Liver (tissue), 9 donors: Measurements from ENCODE around the gene ITIH6. TPM values are rescaled to one million over a fixed set of nuclear protein-coding genes. Genes with fewer than 3 reads are reported as not detected.

Experiments used
- DNase-seq: peaks from one replicate; pipeline ENCODE4 v3.0.0-alpha.2; 2017; ENCODE audit warnings: low spot score
- H3K27ac ChIP-seq, 2 donors: one replicate each; pipeline ENCODE4 v1.7.0; 2013; ENCODE audit warnings: inconsistent platforms in 2 of 2, low read length in 2 of 2, control low read depth in 1 of 2, low read depth in 1 of 2, mild to moderate bottlenecking in 1 of 2
- H3K27me3 ChIP-seq, 4 donors: one replicate each; pipeline versions ENCODE4 v1.6.1 to v1.7.0; 2013; ENCODE audit warnings: low read length in 3 of 4, inconsistent platforms in 1 of 4, mild to moderate bottlenecking in 1 of 4, moderate library complexity in 1 of 4; ENCODE audit not compliant: control insufficient read depth in 4 of 4, insufficient read depth in 4 of 4
- H3K36me3 ChIP-seq, 4 donors: one replicate each; pipeline versions ENCODE4 v1.6.1 to v1.7.0; 2013; ENCODE audit warnings: low read length in 3 of 4, mild to moderate bottlenecking in 3 of 4, low read depth in 1 of 4, moderate library complexity in 1 of 4; ENCODE audit not compliant: control insufficient read depth in 4 of 4, insufficient read depth in 3 of 4
- H3K4me1 ChIP-seq, 4 donors: one replicate each; pipeline versions ENCODE4 v1.6.1 to v1.7.0; 2013; ENCODE audit warnings: low read length in 3 of 4, mild to moderate bottlenecking in 3 of 4, moderate library complexity in 1 of 4; ENCODE audit not compliant: control insufficient read depth in 4 of 4, insufficient read depth in 4 of 4
- H3K4me3 ChIP-seq, 3 donors: one replicate each; pipeline versions ENCODE4 v1.6.1 to v1.7.0; 2013; ENCODE audit warnings: low read length in 3 of 3, control low read depth in 1 of 3, low read depth in 1 of 3, mild to moderate bottlenecking in 1 of 3
- H3K9ac ChIP-seq, 2 donors: one replicate each; pipeline ENCODE4 v1.7.0; 2013; ENCODE audit warnings: low read length in 2 of 2, mild to moderate bottlenecking in 2 of 2, moderate library complexity in 2 of 2, control low read depth in 1 of 2, low read depth in 1 of 2
- H3K9me3 ChIP-seq, 4 donors: one replicate each; pipeline versions ENCODE4 v1.6.1 to v1.7.0; 2013; ENCODE audit warnings: low read length in 3 of 4; ENCODE audit not compliant: control insufficient read depth in 4 of 4
- EGR1 ChIP-seq, 2 donors: IDR thresholded peaks; 2 replicates each; pipeline ENCODE4 v1.6.1; 2016 to 2018; ENCODE audit warnings: antibody characterized with exemption in 2 of 2, low read depth in 2 of 2
- FOXA1 ChIP-seq: IDR thresholded peaks from 2 replicates; pipeline ENCODE4 v1.6.1; 2016; ENCODE audit warnings: antibody characterized with exemption
- FOXA2 ChIP-seq: IDR thresholded peaks from 2 replicates; pipeline ENCODE4 v1.6.1; 2016; ENCODE audit warnings: antibody characterized with exemption
- HNF4A ChIP-seq, 2 donors: conservative IDR thresholded peaks; 2 replicates each; pipeline ENCODE4 v1.6.1; 2016; ENCODE audit warnings: antibody characterized with exemption in 2 of 2, mild to moderate bottlenecking in 2 of 2
- HNF4G ChIP-seq: IDR thresholded peaks from 2 replicates; pipeline ENCODE4 v1.6.1; 2016; ENCODE audit warnings: antibody characterized with exemption
- RAD21 ChIP-seq, 2 donors: IDR thresholded peaks; 2 replicates each; pipeline ENCODE4 v1.6.1; 2016; ENCODE audit warnings: antibody characterized with exemption in 2 of 2, mild to moderate bottlenecking in 2 of 2
- RXRA ChIP-seq, 2 donors: IDR thresholded peaks; 2 replicates each; pipeline ENCODE4 v1.6.1; 2017 to 2018; ENCODE audit warnings: antibody characterized with exemption in 2 of 2, mild to moderate bottlenecking in 1 of 2
- YY1 ChIP-seq: IDR thresholded peaks from 2 replicates; pipeline ENCODE4 v1.6.1; 2016; ENCODE audit warnings: antibody characterized with exemption, mild to moderate bottlenecking
- WGBS: extraction: QIAGEN DNeasy Blood & Tissue Kit; methylation state at CpG from one replicate; pipeline ENCODE4 v1.1.7; 2013; 5-methylcytosine and 5-hydroxymethylcytosine counted together
- polyA plus RNA-seq, 2 donors: library from polyadenylated mRNA; stranded (reverse) in 1 of 2; unstranded in 1 of 2; fragments of 200-250 nt in 1 of 2; fragments of >200 nt in 1 of 2; fragmentation: Nextera tagmentation in 1 of 2; extraction: Ambion mirVana in 1 of 2; gene quantifications; one replicate each; pipeline versions ENCODE4 v1.2.1 to v1.2.3, GENCODE V29; 2013 to 2015
- total RNA-seq, 2 donors: library from RNA; depleted of rRNA; stranded (reverse); fragments of >200 nt; gene quantifications; one replicate each; pipeline ENCODE4 v1.2.3, GENCODE V29; 2014
- TF ChIP-seq, protein P1 (sequence below): IDR thresholded peaks from 2 replicates; pipeline ENCODE4 v1.6.1; 2016; ENCODE audit warnings: antibody characterized with exemption
- TF ChIP-seq, protein P2 (sequence below): fragments of 150-350 bp; IDR thresholded peaks from 2 replicates; pipeline ENCODE4 v1.5.1; 2017; ENCODE audit warnings: improper control_type of control experiment, low read depth, low read length; ENCODE audit not compliant: missing input control
- TF ChIP-seq, protein P3 (sequence below): IDR thresholded peaks from 2 replicates; pipeline ENCODE4 v1.6.1; 2016; ENCODE audit warnings: antibody characterized with exemption
- TF ChIP-seq, protein P4 (sequence below): IDR thresholded peaks from 2 replicates; pipeline ENCODE4 v1.6.1; 2016; ENCODE audit warnings: antibody characterized with exemption, mild to moderate bottlenecking
- TF ChIP-seq, protein P5 (sequence below): IDR thresholded peaks from 2 replicates; pipeline ENCODE4 v1.6.1; 2016; ENCODE audit warnings: antibody characterized with exemption
- donor health status: healthy.
- donor health status: healthy.
- donor health status: healthy.
- donor health status: healthy.
- donor health status: healthy.

Gene ITIH6
- total and polyA plus RNA-seq, 4 donors: not detected

- TF ChIP-seq, protein P1, sequence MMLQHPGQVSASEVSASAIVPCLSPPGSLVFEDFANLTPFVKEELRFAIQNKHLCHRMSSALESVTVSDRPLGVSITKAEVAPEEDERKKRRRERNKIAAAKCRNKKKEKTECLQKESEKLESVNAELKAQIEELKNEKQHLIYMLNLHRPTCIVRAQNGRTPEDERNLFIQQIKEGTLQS: no peak
- TF ChIP-seq HNF4G (no peak), HNF4A (conservative IDR thresholded peaks at IDR 0.05) (no peak)
- H3K27ac ChIP-seq: no peak overlapping the region
- H3K4me3 ChIP-seq: no peak overlapping the region
- H3K9me3 ChIP-seq: no peaks in the 10 kb centered on the region
- no peaks in the 10 kb centered on the region for H3K27me3 ChIP-seq
- WGBS: 94% methylated on average over 4 of the region's 4 CpGs
- DNase-seq: no peak
- H3K4me1 ChIP-seq: no peaks in the 10 kb centered on the region
- no peaks in the 10 kb centered on the region for H3K36me3 ChIP-seq
- H3K9ac ChIP-seq: no peak overlapping the region
Observed at GRCh38 chrX:54721424-54721823, 76.6 kb downstream of the ITIH6 start.

DNA sequence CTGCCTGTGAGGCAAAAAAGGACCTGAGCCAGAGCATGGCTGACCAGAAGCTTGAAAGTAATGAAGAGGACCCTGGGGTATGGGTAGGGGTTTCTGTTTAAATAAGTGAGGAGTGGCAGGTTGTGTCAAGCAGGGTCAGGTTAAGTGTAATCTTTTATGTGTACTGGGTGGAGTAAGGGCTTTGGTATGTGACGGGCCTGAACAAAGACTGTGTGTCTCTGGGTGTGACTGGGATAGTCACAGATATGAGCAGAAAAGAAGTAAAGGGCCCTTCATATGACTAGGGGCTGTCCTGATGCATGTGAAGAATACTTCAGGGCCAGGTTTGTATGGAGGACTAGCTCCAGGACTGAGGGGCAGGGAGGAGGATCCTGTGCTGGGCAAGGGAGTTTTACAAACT lies 82.4 kb downstream of the ITIH6 start:
- Histone ChIP-seq H3K4me1 (peaks cover 0 to 10% (median 3%) of the 10 kb centered on the region in 4 donors), H3K27ac (no peak overlapping the region), H3K9ac (no peak overlapping the region), H3K36me3 (no peaks in the 10 kb centered on the region), H3K9me3 (no peaks in the 10 kb centered on the region), H3K27me3 (no peaks in the 10 kb centered on the region), H3K4me3 (no peak overlapping the region)
- 89% methylated on average over 1 of the region's 1 CpG for WGBS
- no peak for DNase-seq
- TF ChIP-seq EGR1 (IDR thresholded peaks at IDR 0.05; ENCODE audit: low read depth in 2 of 2): no peak
- no peak for TF ChIP-seq FOXA2
- TF ChIP-seq, protein P2, sequence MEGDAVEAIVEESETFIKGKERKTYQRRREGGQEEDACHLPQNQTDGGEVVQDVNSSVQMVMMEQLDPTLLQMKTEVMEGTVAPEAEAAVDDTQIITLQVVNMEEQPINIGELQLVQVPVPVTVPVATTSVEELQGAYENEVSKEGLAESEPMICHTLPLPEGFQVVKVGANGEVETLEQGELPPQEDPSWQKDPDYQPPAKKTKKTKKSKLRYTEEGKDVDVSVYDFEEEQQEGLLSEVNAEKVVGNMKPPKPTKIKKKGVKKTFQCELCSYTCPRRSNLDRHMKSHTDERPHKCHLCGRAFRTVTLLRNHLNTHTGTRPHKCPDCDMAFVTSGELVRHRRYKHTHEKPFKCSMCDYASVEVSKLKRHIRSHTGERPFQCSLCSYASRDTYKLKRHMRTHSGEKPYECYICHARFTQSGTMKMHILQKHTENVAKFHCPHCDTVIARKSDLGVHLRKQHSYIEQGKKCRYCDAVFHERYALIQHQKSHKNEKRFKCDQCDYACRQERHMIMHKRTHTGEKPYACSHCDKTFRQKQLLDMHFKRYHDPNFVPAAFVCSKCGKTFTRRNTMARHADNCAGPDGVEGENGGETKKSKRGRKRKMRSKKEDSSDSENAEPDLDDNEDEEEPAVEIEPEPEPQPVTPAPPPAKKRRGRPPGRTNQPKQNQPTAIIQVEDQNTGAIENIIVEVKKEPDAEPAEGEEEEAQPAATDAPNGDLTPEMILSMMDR: no peak
- TF ChIP-seq, protein P3, sequence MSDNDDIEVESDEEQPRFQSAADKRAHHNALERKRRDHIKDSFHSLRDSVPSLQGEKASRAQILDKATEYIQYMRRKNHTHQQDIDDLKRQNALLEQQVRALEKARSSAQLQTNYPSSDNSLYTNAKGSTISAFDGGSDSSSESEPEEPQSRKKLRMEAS: no peak
- TF ChIP-seq YY1: no peak
- TF ChIP-seq RXRA (IDR thresholded peaks at IDR 0.05): no peak
- no peak for TF ChIP-seq RAD21 (IDR thresholded peaks at IDR 0.05)
- TF ChIP-seq, protein P4, sequence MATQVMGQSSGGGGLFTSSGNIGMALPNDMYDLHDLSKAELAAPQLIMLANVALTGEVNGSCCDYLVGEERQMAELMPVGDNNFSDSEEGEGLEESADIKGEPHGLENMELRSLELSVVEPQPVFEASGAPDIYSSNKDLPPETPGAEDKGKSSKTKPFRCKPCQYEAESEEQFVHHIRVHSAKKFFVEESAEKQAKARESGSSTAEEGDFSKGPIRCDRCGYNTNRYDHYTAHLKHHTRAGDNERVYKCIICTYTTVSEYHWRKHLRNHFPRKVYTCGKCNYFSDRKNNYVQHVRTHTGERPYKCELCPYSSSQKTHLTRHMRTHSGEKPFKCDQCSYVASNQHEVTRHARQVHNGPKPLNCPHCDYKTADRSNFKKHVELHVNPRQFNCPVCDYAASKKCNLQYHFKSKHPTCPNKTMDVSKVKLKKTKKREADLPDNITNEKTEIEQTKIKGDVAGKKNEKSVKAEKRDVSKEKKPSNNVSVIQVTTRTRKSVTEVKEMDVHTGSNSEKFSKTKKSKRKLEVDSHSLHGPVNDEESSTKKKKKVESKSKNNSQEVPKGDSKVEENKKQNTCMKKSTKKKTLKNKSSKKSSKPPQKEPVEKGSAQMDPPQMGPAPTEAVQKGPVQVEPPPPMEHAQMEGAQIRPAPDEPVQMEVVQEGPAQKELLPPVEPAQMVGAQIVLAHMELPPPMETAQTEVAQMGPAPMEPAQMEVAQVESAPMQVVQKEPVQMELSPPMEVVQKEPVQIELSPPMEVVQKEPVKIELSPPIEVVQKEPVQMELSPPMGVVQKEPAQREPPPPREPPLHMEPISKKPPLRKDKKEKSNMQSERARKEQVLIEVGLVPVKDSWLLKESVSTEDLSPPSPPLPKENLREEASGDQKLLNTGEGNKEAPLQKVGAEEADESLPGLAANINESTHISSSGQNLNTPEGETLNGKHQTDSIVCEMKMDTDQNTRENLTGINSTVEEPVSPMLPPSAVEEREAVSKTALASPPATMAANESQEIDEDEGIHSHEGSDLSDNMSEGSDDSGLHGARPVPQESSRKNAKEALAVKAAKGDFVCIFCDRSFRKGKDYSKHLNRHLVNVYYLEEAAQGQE: no peak
- TF ChIP-seq, protein P5, sequence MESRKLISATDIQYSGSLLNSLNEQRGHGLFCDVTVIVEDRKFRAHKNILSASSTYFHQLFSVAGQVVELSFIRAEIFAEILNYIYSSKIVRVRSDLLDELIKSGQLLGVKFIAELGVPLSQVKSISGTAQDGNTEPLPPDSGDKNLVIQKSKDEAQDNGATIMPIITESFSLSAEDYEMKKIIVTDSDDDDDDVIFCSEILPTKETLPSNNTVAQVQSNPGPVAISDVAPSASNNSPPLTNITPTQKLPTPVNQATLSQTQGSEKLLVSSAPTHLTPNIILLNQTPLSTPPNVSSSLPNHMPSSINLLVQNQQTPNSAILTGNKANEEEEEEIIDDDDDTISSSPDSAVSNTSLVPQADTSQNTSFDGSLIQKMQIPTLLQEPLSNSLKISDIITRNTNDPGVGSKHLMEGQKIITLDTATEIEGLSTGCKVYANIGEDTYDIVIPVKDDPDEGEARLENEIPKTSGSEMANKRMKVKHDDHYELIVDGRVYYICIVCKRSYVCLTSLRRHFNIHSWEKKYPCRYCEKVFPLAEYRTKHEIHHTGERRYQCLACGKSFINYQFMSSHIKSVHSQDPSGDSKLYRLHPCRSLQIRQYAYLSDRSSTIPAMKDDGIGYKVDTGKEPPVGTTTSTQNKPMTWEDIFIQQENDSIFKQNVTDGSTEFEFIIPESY: no peak
- TF ChIP-seq FOXA1: no peak
